Activated T-helper 9 cell treated with anti-CD3 and anti-CD28 coated beads, Interleukin-2, amount 50 U/mL, for 16 hours (primary cell): Measurements from ENCODE around the gene FOXP1.

Experiments used
- DNase-seq: peaks from one replicate; pipeline ENCODE4 v3.0.0-alpha.2; 2020; ENCODE audit warnings: low read depth

Gene FOXP1

GRCh38 chr3:71563827-71564226, 19.7 kb downstream of the FOXP1 start:
- DNase-seq = no peak

- DNase-seq = no peak
Measured at GRCh38 chr3:71562938-71563337, 20.6 kb downstream of the FOXP1 start.

GRCh38 chr3:71560665-71561064, 22.9 kb downstream of the FOXP1 start:
- no peak for DNase-seq

GRCh38 chr3:71559578-71560162, 23.9 kb downstream of the FOXP1 start:
- no peak for DNase-seq

GRCh38 chr3:71559021-71559420, 24.5 kb downstream of the FOXP1 start:
- DNase-seq = no peak

GRCh38 chr3:71554649-71555048, 28.9 kb downstream of the FOXP1 start:
- no peak for DNase-seq

- no peak for DNase-seq
Measured at GRCh38 chr3:71551311-71551919, 32.1 kb downstream of the FOXP1 start.

GRCh38 chr3:71549951-71550350, 33.6 kb downstream of the FOXP1 start:
- DNase-seq = no peak

- no peak for DNase-seq
Measured at GRCh38 chr3:71548705-71549384, 34.7 kb downstream of the FOXP1 start.

- no peak for DNase-seq
Measured at GRCh38 chr3:71547249-71548198, 36.0 kb downstream of the FOXP1 start.

GRCh38 chr3:71546821-71547220, 36.7 kb downstream of the FOXP1 start:
- DNase-seq = no peak

- no peak for DNase-seq
Measured at GRCh38 chr3:71545330-71545729, 38.2 kb downstream of the FOXP1 start.

GRCh38 chr3:71543371-71544016, 40.0 kb downstream of the FOXP1 start:
- DNase-seq = no peak

- no peak for DNase-seq
Measured at GRCh38 chr3:71542521-71543370, 40.8 kb downstream of the FOXP1 start.

GRCh38 chr3:71541313-71541712, 42.2 kb downstream of the FOXP1 start:
- DNase-seq = no peak

- no peak for DNase-seq
Measured at GRCh38 chr3:71537211-71537611, 46.3 kb downstream of the FOXP1 start.

- DNase-seq = no peak
Measured at GRCh38 chr3:71536376-71536965, 47.1 kb downstream of the FOXP1 start.

GRCh38 chr3:71533588-71533987, 49.9 kb downstream of the FOXP1 start:
- DNase-seq = no peak

GRCh38 chr3:71532639-71533395, 50.7 kb downstream of the FOXP1 start:
- DNase-seq = no peak
